Measurements from ENCODE around the gene STK33.

- TF ChIP-seq EZH2 (IDR thresholded peaks at IDR 0.05; ENCODE audit: low read depth): no peak
- TF ChIP-seq CTCF (conservative IDR thresholded peaks at IDR 0.05): no peak
These were observed 26.3 kb downstream of the STK33 start for GRCh38 chr11:8567602-8568198.
